ENCODE measurements around the gene DDX42. TPM values are rescaled to one million over a fixed set of nuclear protein-coding genes. Genes with fewer than 3 reads are reported as not detected.

DDX42 gene
- total and polyA plus RNA-seq, 2 of the 13 experiments (the other 11 are each of a cell fraction or from before 2014, with no cell fraction given) = 87.2 to 92.9 TPM

DNA sequence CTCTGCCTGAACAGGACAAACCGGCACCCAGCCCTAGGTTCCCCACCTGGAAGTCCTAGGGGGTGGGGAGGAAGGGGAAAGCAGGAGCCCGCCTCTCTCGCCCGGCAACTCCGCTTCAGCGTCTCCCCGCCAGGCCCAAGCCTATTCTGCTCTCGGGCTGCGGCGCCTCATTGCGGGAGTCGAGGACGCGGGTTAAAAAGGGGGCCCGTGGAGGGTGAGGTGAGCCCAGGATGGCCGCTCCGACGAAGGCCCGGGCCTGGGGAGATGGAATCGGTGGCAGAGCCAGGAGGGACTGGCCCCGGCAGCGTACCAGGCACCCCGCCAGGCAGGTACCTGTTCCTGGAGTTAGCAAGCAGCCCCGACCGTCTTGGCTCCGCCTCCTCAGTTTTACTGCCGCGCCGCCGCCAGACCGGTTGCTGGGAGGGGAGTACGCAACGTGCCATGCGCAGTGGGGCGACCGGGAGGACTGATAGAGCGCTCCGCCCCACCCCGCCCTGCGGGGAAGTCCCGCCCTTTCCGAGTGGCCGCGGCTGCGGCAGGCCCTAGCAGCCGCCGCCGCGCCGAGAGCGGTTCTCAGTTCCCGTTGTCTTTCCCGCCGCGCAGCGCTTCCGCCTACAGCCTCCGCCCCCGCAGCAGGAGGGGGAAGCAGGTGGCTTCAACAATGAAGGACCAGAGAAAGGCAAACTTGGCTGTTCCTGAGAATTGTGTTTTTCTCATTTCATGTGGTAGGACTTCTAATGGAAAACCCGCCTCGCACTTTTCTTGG is 32.4 kb upstream of the DDX42 start, which contains the start of gene STRADA:
Gene STRADA (minus strand): TSS at position 392 of the 766 bp plus-strand sequence. CDS start 13,430 bp downstream, outside the sequence.
- H3K4me3 ChIP-seq (replicated peaks in 1 of 3; ENCODE audit: insufficient read depth in 1 of 3, low read depth in 2 of 3, low read length in 3 of 3) = peak within 1 kb of the TSS; percentile 75 to 99 (median 92)
- no TSS peak for BruUV-seq (replicated peaks)
- TF ChIP-seq, protein P1, sequence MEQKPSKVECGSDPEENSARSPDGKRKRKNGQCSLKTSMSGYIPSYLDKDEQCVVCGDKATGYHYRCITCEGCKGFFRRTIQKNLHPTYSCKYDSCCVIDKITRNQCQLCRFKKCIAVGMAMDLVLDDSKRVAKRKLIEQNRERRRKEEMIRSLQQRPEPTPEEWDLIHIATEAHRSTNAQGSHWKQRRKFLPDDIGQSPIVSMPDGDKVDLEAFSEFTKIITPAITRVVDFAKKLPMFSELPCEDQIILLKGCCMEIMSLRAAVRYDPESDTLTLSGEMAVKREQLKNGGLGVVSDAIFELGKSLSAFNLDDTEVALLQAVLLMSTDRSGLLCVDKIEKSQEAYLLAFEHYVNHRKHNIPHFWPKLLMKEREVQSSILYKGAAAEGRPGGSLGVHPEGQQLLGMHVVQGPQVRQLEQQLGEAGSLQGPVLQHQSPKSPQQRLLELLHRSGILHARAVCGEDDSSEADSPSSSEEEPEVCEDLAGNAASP (CRISPR knock-in tag; IDR thresholded peaks at IDR 0.05; ENCODE audit: borderline replicate concordance) = no peak
- TF ChIP-seq ZNF350 (CRISPR knock-in tag; IDR thresholded peaks at IDR 0.05; ENCODE audit: borderline replicate concordance, low read depth) = peak; percentile 91
- TF ChIP-seq, protein P2, sequence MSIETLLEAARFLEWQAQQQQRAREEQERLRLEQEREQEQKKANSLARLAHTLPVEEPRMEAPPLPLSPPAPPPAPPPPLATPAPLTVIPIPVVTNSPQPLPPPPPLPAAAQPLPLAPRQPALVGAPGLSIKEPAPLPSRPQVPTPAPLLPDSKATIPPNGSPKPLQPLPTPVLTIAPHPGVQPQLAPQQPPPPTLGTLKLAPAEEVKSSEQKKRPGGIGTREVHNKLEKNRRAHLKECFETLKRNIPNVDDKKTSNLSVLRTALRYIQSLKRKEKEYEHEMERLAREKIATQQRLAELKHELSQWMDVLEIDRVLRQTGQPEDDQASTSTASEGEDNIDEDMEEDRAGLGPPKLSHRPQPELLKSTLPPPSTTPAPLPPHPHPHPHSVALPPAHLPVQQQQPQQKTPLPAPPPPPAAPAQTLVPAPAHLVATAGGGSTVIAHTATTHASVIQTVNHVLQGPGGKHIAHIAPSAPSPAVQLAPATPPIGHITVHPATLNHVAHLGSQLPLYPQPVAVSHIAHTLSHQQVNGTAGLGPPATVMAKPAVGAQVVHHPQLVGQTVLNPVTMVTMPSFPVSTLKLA (IDR thresholded peaks at IDR 0.05) = peak; percentile 51
- TF ChIP-seq ZNF672 (CRISPR knock-in tag; IDR thresholded peaks at IDR 0.05) = no peak
- no peak for TF ChIP-seq NFE2L1 (CRISPR knock-in tag; IDR thresholded peaks at IDR 0.05; ENCODE audit: borderline replicate concordance)
- TF ChIP-seq, protein P3, sequence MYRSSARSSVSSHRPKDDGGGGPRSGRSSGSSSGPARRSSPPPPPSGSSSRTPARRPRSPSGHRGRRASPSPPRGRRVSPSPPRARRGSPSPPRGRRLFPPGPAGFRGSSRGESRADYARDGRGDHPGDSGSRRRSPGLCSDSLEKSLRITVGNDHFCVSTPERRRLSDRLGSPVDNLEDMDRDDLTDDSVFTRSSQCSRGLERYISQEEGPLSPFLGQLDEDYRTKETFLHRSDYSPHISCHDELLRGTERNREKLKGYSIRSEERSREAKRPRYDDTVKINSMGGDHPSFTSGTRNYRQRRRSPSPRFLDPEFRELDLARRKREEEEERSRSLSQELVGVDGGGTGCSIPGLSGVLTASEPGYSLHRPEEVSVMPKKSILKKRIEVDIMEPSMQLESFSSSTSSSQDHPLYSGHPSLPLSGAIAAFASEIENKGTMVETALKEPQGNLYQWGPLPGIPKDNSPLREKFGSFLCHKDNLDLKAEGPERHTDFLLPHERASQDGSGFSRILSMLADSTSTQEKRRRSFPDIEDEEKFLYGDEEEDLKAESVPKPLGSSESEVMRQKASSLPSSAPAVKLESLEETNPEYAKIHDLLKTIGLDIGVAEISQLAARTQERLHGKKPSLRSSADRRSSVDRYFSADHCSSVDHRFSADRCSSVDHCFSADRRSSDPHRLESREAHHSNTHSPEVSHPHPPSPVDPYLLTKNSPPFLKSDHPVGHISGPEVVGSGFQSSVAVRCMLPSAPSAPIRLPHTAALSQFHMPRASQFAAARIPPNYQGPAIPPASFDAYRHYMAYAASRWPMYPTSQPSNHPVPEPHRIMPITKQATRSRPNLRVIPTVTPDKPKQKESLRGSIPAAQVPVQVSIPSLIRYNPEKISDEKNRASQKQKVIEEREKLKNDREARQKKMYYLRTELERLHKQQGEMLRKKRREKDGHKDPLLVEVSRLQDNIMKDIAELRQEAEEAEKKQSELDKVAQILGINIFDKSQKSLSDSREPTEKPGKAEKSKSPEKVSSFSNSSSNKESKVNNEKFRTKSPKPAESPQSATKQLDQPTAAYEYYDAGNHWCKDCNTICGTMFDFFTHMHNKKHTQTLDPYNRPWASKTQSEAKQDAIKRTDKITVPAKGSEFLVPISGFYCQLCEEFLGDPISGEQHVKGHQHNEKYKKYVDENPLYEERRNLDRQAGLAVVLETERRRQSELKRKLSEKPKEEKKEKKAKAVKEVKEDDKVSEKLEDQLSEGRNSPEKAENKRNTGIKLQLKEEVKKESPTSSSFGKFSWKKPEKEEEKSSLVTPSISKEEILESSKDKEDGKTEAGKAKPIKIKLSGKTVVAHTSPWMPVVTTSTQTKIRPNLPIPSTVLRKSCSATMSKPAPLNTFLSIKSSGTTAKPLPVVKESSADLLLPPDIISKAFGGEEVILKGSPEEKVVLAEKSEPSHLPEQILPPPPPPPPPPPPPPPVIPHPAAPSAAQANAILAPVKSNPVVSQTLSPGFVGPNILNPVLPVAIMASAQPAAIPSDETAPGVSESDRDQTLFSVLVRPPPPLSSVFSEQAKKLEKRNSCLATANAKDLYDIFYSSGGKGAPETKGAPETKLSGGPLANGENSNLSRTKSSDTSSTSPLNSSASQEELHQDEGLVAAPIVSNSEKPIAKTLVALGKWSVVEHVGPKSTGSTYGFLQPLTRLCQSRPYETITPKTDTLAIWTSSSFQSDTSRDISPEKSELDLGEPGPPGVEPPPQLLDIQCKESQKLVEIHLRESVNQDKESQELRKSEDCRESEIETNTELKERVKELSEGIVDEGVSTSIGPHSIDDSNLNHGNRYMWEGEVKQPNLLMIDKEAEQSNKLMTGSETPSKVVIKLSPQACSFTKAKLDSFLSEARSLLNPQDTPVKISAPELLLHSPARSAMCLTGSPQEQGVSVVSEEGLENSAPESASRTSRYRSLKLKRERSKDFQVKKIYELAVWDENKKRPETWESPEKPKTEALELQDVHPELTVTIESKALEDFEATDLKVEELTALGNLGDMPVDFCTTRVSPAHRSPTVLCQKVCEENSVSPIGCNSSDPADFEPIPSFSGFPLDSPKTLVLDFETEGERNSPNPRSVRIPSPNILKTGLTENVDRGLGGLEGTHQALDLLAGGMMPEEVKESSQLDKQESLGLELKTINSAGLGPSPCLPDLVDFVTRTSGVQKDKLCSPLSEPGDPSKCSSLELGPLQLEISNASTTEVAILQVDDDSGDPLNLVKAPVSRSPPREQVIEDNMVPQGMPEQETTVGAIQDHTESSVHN (CRISPR knock-in tag; IDR thresholded peaks at IDR 0.05) = peak; percentile 57; the same call in 1 of the 2 replicates
- peak; percentile 91 for TF ChIP-seq KDM2A (CRISPR knock-in tag; IDR thresholded peaks at IDR 0.05; ENCODE audit: borderline replicate concordance, low read depth)
- peak; percentile 62; the same call in 1 of the 2 replicates for TF ChIP-seq ISX (CRISPR knock-in tag; conservative IDR thresholded peaks at IDR 0.05)

More for the DNA sequence above, 32.4 kb upstream of the DDX42 start, which contains the start of gene STRADA:
- no peaks in the 10 kb centered on the region for H4K20me1 ChIP-seq (ENCODE audit: insufficient read depth, low read length)
- H2AFZ ChIP-seq (ENCODE audit: low read length) = peak within 1 kb of the TSS; percentile 73
- ATAC-seq (peak; percentile 96), DNase-seq (ENCODE audit: low spot score) (peak; percentile 96), FAIRE-seq (peak; percentile 64)
- POLR2A ChIA-PET = interaction anchor here (0.7 to 4.8 kb wide), 8 partner anchors 9 to 120 kb away, joined by 3 to 77 read pairs (median 5); partner anchors contain the start of genes CCDC47, DDX42 and MAP3K3
- no peaks in the 10 kb centered on the region for H3K9me3 ChIP-seq (ENCODE audit: low read length)
- CTCF ChIA-PET (ENCODE audit: low intra/inter-chr PET ratio, low total read pairs) = no interaction called here
- peaks cover 12% of the 10 kb centered on the region for H3K79me2 ChIP-seq (ENCODE audit: insufficient read depth, low read length)
- H3K4me1 ChIP-seq (ENCODE audit: insufficient read depth, low read length) = peaks cover 14% of the 10 kb centered on the region
- in situ Hi-C loops (cut with HindIII; ENCODE audit: extremely low pct_ligation_motif_present, low pct_unique_long_range_greater_than_20kb) = no loop called here
- intact Hi-C loops (cut with micrococcal nuclease; ENCODE audit: unreplicated experiment) = loop anchor here (1.0 to 2.0 kb wide), 3 partner anchors 32 to 191 kb away; partner anchors contain the start of genes CCDC47, DCAF7, FTSJ3 and PSMC5
- peak within 1 kb of the TSS; percentile 93 for H3K9ac ChIP-seq (ENCODE audit: insufficient read depth, low read depth, low read length)
- peak within 1 kb of the TSS; percentile 97 for H3K4me2 ChIP-seq (ENCODE audit: low read depth, low read length)
- H3K27ac ChIP-seq (ENCODE audit: extremely low read length, insufficient read depth, low read length) = peak within 1 kb of the TSS; percentile 84
- 0% methylated on average over 22 of the region's 61 CpGs for WGBS (ENCODE audit: low lambda C conversion rate)
- no peaks in the 10 kb centered on the region; a peak in 1 of 5 replicates for H3K27me3 ChIP-seq (ENCODE audit: control insufficient read depth in 1 of 2, insufficient read depth in 2 of 2, low read length in 2 of 2)
- peaks cover 1 to 10% of the 10 kb centered on the region in 2 experiments; a peak in 3 of 5 replicates for H3K36me3 ChIP-seq (replicated peaks in 1 of 2; ENCODE audit: control insufficient read depth in 1 of 2, insufficient read depth in 2 of 2, low read length in 2 of 2)
